ENCODE data around the gene PDZD7. TPM values are rescaled to one million over a fixed set of nuclear protein-coding genes. Genes with fewer than 3 reads are reported as not detected.

Gene PDZD7
- total and polyA plus RNA-seq, 9 of the 15 experiments (the other 6 are each of a cell fraction or from before 2014, with no cell fraction given): 0.04 to 0.24 (median 0.08) TPM; not detected in 3

DNA sequence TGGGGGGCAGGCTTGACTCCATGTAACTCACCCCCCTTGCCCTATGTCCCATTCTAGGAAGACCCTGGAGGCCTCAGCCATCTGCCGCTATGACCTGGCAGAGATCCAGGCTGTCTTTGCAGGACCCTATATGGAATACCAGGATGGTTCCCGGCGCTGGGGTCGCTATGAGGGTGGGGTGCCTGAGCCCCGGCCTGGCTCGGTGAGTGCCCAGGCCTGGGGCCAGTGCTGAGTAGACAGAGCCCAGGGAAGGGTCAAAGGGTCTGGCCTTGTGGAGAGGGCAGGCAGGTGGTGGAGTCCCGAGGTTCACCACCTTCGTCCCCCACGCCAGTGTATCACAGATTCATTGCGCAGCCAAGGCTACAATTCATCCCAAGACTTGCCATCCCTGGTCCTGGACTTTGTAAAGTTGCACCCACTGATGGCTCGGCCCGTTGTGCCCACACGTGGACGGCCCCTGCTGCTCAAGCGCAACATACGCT is 51.1 kb downstream of the PDZD7 start:
- CTCF ChIA-PET (ENCODE audit: low intra/inter-chr PET ratio): no interaction called here
- FAIRE-seq (no peak), ATAC-seq (no peak), DNase-seq (ENCODE audit: extremely low read depth in 1 of 4, low spot score in 3 of 4) (no peak)
- peaks cover 0 to 4% of the 10 kb centered on the region in 2 experiments; a peak in 2 of 5 replicates for H3K4me1 ChIP-seq (replicated peaks in 1 of 2; ENCODE audit: control insufficient read depth in 2 of 2, insufficient read depth in 2 of 2, low read length in 2 of 2)
- H4K20me1 ChIP-seq (replicated peaks; ENCODE audit: control insufficient read depth, insufficient read depth, low read length): no peaks in the 10 kb centered on the region; the same call in 1 of the 2 replicates
- TF ChIP-seq ZNF23 (CRISPR knock-in tag; IDR thresholded peaks at IDR 0.05): no peak
- TF ChIP-seq ZNF589 (CRISPR knock-in tag; IDR thresholded peaks at IDR 0.05; ENCODE audit: low read depth): no peak
- TF ChIP-seq MTA2 (IDR thresholded peaks at IDR 0.05; ENCODE audit: low read depth): no peak
- no peak for TF ChIP-seq MEF2D (tag; conservative IDR thresholded peaks at IDR 0.05; ENCODE audit: low read depth)
- TF ChIP-seq PRPF4 (IDR thresholded peaks at IDR 0.05; ENCODE audit: insufficient read depth, low read depth, low read length, poor library complexity, severe bottlenecking): no peak
- TF ChIP-seq CCAR2 (IDR thresholded peaks at IDR 0.05; ENCODE audit: low read depth, low read length): no peak
- TF ChIP-seq, protein P1, sequence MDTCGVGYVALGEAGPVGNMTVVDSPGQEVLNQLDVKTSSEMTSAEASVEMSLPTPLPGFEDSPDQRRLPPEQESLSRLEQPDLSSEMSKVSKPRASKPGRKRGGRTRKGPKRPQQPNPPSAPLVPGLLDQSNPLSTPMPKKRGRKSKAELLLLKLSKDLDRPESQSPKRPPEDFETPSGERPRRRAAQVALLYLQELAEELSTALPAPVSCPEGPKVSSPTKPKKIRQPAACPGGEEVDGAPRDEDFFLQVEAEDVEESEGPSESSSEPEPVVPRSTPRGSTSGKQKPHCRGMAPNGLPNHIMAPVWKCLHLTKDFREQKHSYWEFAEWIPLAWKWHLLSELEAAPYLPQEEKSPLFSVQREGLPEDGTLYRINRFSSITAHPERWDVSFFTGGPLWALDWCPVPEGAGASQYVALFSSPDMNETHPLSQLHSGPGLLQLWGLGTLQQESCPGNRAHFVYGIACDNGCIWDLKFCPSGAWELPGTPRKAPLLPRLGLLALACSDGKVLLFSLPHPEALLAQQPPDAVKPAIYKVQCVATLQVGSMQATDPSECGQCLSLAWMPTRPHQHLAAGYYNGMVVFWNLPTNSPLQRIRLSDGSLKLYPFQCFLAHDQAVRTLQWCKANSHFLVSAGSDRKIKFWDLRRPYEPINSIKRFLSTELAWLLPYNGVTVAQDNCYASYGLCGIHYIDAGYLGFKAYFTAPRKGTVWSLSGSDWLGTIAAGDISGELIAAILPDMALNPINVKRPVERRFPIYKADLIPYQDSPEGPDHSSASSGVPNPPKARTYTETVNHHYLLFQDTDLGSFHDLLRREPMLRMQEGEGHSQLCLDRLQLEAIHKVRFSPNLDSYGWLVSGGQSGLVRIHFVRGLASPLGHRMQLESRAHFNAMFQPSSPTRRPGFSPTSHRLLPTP (IDR thresholded peaks at IDR 0.05; ENCODE audit: borderline replicate concordance, extremely low read depth, insufficient read length): no peak
- TF ChIP-seq, protein P2, sequence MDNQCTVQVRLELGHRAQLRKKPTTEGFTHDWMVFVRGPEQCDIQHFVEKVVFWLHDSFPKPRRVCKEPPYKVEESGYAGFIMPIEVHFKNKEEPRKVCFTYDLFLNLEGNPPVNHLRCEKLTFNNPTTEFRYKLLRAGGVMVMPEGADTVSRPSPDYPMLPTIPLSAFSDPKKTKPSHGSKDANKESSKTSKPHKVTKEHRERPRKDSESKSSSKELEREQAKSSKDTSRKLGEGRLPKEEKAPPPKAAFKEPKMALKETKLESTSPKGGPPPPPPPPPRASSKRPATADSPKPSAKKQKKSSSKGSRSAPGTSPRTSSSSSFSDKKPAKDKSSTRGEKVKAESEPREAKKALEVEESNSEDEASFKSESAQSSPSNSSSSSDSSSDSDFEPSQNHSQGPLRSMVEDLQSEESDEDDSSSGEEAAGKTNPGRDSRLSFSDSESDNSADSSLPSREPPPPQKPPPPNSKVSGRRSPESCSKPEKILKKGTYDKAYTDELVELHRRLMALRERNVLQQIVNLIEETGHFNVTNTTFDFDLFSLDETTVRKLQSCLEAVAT (IDR thresholded peaks at IDR 0.05): no peak
- no peak for TF ChIP-seq FIP1L1 (IDR thresholded peaks at IDR 0.05; ENCODE audit: low read depth, low read length, poor library complexity, severe bottlenecking)
- no peak for TF ChIP-seq TGIF2 (CRISPR knock-in tag; IDR thresholded peaks at IDR 0.05)
- TF ChIP-seq ZC3H11A (IDR thresholded peaks at IDR 0.05; ENCODE audit: low read depth, low read length): no peak
- no peak for TF ChIP-seq BDP1 (IDR thresholded peaks at IDR 0.05; ENCODE audit: insufficient read depth, insufficient read length)
- TF ChIP-seq KAT7 (CRISPR knock-in tag; IDR thresholded peaks at IDR 0.05; ENCODE audit: borderline replicate concordance): no peak
- TF ChIP-seq, protein P3, sequence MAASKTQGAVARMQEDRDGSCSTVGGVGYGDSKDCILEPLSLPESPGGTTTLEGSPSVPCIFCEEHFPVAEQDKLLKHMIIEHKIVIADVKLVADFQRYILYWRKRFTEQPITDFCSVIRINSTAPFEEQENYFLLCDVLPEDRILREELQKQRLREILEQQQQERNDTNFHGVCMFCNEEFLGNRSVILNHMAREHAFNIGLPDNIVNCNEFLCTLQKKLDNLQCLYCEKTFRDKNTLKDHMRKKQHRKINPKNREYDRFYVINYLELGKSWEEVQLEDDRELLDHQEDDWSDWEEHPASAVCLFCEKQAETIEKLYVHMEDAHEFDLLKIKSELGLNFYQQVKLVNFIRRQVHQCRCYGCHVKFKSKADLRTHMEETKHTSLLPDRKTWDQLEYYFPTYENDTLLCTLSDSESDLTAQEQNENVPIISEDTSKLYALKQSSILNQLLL (CRISPR knock-in tag; IDR thresholded peaks at IDR 0.05; ENCODE audit: borderline replicate concordance): no peak
- TF ChIP-seq GATAD2B (IDR thresholded peaks at IDR 0.05; ENCODE audit: borderline replicate concordance): no peak
- H3K27ac ChIP-seq (ENCODE audit: extremely low read depth, low read depth, low read length): no peak overlapping the region
- BruUV-seq (replicated peaks): no TSS peak
- H3K9me3 ChIP-seq (replicated peaks; ENCODE audit: control insufficient read depth, insufficient read depth, low read depth, low read length): no peaks in the 10 kb centered on the region
- H3K36me3 ChIP-seq (ENCODE audit: control insufficient read depth, insufficient read depth, low read length): peaks cover 12% of the 10 kb centered on the region; the same call in 2 of the 3 replicates
- intact Hi-C loops (cut with micrococcal nuclease): no loop called here
- no peak overlapping the region for H3K4me2 ChIP-seq (ENCODE audit: insufficient read depth, low read length)
- 100% methylated on average over 12 of the region's 16 CpGs for WGBS (ENCODE audit: insufficient coverage, low coverage, missing lambda C conversion rate)
- H3K4me3 ChIP-seq: no peak overlapping the region
- H3K79me2 ChIP-seq (ENCODE audit: control insufficient read depth, insufficient read depth, low read length): no peaks in the 10 kb centered on the region
- H3K27me3 ChIP-seq (ENCODE audit: control insufficient read depth in 2 of 2, insufficient read depth in 2 of 2, low read length in 2 of 2): no peaks in the 10 kb centered on the region
- H3K9ac ChIP-seq (ENCODE audit: insufficient read depth in 1 of 2, low read depth in 2 of 2, low read length in 2 of 2): peak overlapping the region in 1 of 2 experiments; percentile 45; a peak in 1 of 4 replicates
- POLR2A ChIA-PET: no interaction called here
- no peaks in the 10 kb centered on the region for H3K9me1 ChIP-seq (ENCODE audit: control insufficient read depth, insufficient read depth, low read length)
- no peak overlapping the region for H2AFZ ChIP-seq (ENCODE audit: low read depth, low read length)
- in situ Hi-C loops (cut with MboI): loop anchor here (25.0 kb wide), 1 partner anchor 1057 kb away; no protein-coding TSS in a partner anchor
